Kidney epithelial cell (primary cell): ENCODE results near the gene PPFIBP1. TPM values are rescaled to one million over a fixed set of nuclear protein-coding genes. Genes with fewer than 3 reads are reported as not detected.

ENCODE experiments used
- DNase-seq: peaks from one replicate; pipeline ENCODE4 v3.0.0-alpha.2; 2010; ENCODE audit warnings: low read depth
- H3K27me3 ChIP-seq: 2 replicates; pipeline ENCODE4 v1.6.0; 2011; ENCODE audit warnings: low read length; ENCODE audit not compliant: control insufficient read depth, insufficient read depth
- H3K36me3 ChIP-seq: 2 replicates; pipeline ENCODE4 v1.5.1; 2011; ENCODE audit warnings: low read length; ENCODE audit not compliant: control insufficient read depth, insufficient read depth
- H3K4me3 ChIP-seq: 2 replicates; pipeline ENCODE4 v1.5.1; 2011; ENCODE audit warnings: low read depth, mild to moderate bottlenecking, control low read depth, low read length
- CTCF ChIP-seq: IDR thresholded peaks from 2 replicates; pipeline ENCODE4 v1.5.1; 2011; ENCODE audit warnings: mild to moderate bottlenecking, moderate library complexity, low read length, control low read depth, inconsistent platforms; ENCODE audit not compliant: insufficient read depth, poor library complexity, severe bottlenecking
- total RNA-seq: library from RNA; depleted of rRNA; stranded (reverse); fragments of >200 nt; gene quantifications from 2 replicates; pipeline ENCODE4 v1.2.3, GENCODE V29; 2015

Gene PPFIBP1
- total RNA-seq, 1 donor from 2014 or later, result 119 TPM

DNA sequence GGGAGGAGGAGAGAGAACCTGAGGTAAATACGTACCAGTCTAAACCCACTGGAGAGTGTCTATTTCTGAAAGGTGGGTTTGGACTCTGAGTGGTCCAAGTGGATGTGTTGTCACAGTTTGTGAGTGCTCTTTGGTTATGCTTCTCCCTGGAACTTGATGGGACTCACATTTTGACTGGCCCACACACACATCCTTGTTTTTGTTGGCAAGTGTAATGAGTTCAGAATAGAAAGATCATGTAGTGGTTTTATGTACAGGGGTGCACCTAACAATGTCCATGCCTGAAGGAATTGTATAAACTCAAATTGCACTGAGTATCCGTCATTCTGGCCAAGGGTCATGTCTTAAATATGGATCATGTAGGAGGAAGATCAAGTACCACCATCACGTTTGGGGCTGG lies 4.8 kb downstream of the PPFIBP1 start:
- DNase-seq, result no peak
- Histone ChIP-seq H3K27me3 (no peaks in the 10 kb centered on the region), H3K4me3 (no peak overlapping the region), H3K36me3 (no peaks in the 10 kb centered on the region)
- TF ChIP-seq CTCF, result no peak

DNA sequence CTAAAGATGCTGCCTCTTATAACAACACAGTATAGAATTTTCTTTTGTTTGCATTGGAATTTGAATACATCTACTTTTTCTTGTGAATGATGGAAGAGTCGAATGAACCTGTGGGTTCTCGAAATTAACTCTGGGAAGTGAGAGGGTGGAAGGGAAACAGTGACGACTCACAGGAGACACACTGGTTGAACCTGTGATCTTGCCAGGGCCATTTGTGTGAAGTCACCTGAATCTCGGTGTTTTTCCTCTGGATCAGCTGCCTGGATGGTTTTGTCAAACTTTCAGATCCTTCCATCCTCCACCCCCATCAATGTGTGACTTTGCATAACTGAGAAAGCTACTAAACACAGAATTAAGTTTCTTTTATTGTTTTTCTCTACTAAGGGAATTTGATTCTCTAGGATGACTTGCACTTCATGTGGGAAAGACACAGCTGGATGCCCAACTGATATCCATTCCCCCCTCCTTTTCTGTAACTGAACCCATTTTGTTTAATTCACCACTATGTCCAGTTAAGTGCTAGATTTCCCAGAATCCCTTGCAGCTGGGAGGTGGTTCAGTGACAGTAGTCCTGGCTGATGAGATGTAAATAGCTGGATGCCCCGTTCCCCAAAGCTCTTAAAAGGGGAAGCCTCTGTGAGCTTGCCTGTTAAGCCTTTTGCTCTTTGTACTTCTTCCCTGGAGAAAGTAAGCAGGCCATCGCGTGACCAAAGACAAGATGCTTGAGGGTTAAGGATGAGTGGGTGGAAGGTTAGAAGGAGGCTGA lies 6.3 kb downstream of the PPFIBP1 start:
- H3K4me3 ChIP-seq, result no peak overlapping the region
- no peak for TF ChIP-seq CTCF
- no peaks in the 10 kb centered on the region for H3K27me3 ChIP-seq
- DNase-seq, result no peak
- H3K36me3 ChIP-seq, result no peaks in the 10 kb centered on the region

GRCh38 chr12:27531896-27532295 lies 7.9 kb downstream of the PPFIBP1 start:
- DNase-seq, result no peak
- H3K27me3 ChIP-seq, result no peaks in the 10 kb centered on the region
- no peaks in the 10 kb centered on the region for H3K36me3 ChIP-seq
- TF ChIP-seq CTCF, result no peak
- no peak overlapping the region for H3K4me3 ChIP-seq

- no peak overlapping the region for H3K4me3 ChIP-seq
- DNase-seq, result no peak
- TF ChIP-seq CTCF, result no peak
Observed at GRCh38 chr12:27534060-27534764, 10.2 kb downstream of the PPFIBP1 start.

DNA sequence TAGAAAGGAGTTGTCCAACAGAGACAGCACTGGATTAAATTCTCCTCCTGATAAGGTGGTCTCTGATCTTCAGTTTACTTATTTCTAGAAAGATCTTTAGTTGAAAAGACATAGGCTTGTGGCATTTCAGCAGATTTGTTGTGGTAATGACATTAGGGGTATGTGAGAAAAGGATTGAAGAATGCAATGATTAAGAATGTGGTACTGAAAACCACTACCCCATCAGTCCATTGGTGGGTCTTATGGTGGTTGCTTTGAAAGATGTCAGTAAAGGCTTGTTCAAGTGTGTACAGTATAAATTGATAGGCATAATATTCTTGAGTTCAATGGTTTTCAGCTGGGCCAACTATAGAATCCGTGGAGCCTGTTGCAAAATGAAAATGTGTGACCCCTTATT lies 10.8 kb downstream of the PPFIBP1 start:
- no peaks in the 10 kb centered on the region for H3K36me3 ChIP-seq
- DNase-seq, result no peak
- TF ChIP-seq CTCF, result no peak
- H3K27me3 ChIP-seq, result no peaks in the 10 kb centered on the region
- H3K4me3 ChIP-seq, result no peak overlapping the region

More at GRCh38 chr12:27534060-27534764, 10.2 kb downstream of the PPFIBP1 start:
- no peaks in the 10 kb centered on the region for H3K36me3 ChIP-seq
- H3K27me3 ChIP-seq, result no peaks in the 10 kb centered on the region

- Histone ChIP-seq H3K27me3 (no peaks in the 10 kb centered on the region), H3K4me3 (no peak overlapping the region), H3K36me3 (no peaks in the 10 kb centered on the region)
- TF ChIP-seq CTCF, result no peak
- DNase-seq, result no peak
Observed at GRCh38 chr12:27535318-27535717, 11.3 kb downstream of the PPFIBP1 start.
